ENCODE data around the gene CUX1.
"Not testable (repeated sequence)": the region's sequence is repeated elsewhere in the genome, so short reads cannot be mapped to it uniquely, and the experiment has no call there.

Gene CUX1

GRCh38 chr7:101972627-101973026 lies 155.2 kb downstream of the CUX1 start:
- DNase-seq (ENCODE audit: extremely low read depth in 1 of 2, low read depth in 1 of 2): no peak

DNA sequence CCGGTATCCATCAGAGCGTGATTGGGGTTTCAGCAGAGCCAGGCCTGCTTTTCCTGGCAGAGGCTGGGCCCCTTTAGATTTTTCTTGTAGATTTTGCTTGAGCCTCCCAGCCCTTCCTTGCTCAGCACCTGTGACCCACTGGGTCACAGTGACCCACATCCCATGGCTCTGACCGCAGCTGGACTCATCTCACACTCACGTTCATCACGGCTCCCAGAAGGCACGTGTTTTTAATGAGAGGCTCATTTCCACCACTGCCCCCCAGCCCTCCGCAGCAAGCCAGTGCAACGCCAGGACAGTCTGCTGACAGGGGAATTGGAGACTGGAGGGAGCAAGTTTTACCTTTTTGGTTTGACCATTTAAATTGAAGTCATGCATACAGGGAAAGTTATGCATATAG lies 155.7 kb downstream of the CUX1 start:
- no peak for DNase-seq (ENCODE audit: extremely low read depth in 1 of 2, low read depth in 1 of 2)

DNA sequence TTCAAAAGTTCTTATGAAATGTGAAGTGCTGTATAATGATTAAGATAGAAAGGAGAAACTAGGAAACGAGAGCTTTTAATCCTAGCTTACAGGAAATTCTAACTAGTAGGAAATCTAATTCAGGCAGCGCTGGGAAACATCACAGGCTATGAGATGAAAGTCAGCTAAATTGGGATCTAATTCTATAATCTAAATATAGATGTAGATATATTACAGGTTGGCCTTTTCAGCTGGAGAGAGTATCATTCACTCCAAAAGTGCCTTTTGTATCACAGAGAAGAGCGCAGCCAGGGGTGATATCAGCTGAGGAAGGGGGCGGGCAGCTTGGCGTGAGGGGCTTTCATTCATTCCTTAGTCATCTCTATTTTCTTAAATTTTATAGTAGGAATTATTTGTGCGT lies 157.0 kb downstream of the CUX1 start:
- DNase-seq (ENCODE audit: extremely low read depth in 1 of 2, low read depth in 1 of 2): no peak

DNA sequence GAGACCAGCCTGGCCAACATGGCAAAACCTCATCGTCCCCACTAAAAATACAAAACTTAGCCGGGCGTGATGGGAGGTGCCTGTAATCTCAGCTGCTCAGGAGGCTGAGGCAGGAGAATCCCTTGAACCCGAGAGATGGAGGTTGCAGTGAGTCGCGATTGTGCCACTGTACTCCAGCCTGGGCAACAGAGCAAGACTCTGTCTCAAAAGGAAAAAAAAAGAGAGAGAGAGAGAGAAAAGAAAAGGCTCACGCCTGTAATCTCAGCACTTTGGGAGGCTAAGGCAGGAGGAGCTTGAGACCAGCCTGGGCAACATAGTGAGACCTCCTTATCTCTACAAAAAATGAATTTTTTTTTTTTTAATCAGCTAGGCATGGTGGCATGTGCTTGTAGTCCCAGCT lies 157.6 kb downstream of the CUX1 start:
- no peak for DNase-seq (ENCODE audit: extremely low read depth in 1 of 2, low read depth in 1 of 2)

GRCh38 chr7:101976411-101976810 lies 159.0 kb downstream of the CUX1 start:
- no peak for DNase-seq (ENCODE audit: extremely low read depth in 1 of 2, low read depth in 1 of 2)

- DNase-seq (ENCODE audit: extremely low read depth in 1 of 2, low read depth in 1 of 2): no peak
Measured at GRCh38 chr7:101977249-101977648, 159.8 kb downstream of the CUX1 start.

GRCh38 chr7:101978683-101979082 lies 161.3 kb downstream of the CUX1 start:
- no peak for DNase-seq (ENCODE audit: extremely low read depth in 1 of 2, low read depth in 1 of 2)

- no peak for DNase-seq (ENCODE audit: extremely low read depth in 1 of 2, low read depth in 1 of 2)
Measured at GRCh38 chr7:101983147-101983811, 165.9 kb downstream of the CUX1 start.

- no peak for DNase-seq (ENCODE audit: extremely low read depth in 1 of 2, low read depth in 1 of 2)
Measured at GRCh38 chr7:101984133-101984879, 166.9 kb downstream of the CUX1 start.

DNA sequence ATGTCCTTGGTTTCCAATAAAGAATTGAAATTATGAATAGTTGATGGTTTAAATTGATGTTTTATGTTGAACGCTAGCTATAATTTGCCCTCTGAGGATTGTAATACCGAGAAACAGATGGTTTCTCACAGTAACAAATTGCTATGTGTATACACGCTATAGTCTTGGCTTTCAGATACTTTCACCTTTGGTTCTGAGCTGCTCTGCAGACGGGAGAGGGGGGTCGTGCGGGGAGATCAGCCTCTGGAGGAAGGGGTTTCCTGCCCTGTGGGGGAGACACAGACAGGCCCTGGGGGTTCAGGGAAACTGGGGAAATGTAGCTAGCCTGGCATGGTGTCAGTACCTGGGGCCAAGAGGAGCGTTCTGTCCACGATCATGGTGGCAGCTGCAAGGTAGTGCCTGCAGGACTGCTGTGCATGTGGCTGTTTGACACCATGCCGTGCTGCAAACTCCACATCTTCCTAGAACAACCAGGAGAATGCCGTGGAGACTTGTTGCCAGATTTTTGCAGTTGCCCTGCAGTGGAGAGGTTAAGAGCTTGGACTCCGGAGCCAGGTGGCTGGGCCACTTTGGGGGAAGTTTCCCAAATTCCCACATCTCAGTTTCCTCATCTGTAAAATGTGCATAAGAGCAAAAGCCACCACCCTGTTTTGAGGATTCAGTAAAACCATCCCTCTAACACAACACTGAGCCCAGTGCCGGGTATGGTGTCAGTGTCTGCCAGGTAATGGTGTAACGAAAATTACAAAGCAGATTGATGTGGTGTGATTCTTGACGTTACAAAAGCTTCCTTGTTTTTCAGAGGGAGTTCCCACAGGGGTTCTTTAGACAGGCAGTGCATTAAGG lies 167.9 kb downstream of the CUX1 start:
- DNase-seq (ENCODE audit: extremely low read depth in 1 of 2, low read depth in 1 of 2): no peak

- DNase-seq (ENCODE audit: extremely low read depth in 1 of 2, low read depth in 1 of 2): no peak
Measured at GRCh38 chr7:101985903-101986734, 168.7 kb downstream of the CUX1 start.

GRCh38 chr7:101987494-101987893 lies 170.1 kb downstream of the CUX1 start:
- no peak for DNase-seq (ENCODE audit: extremely low read depth in 1 of 2, low read depth in 1 of 2)

- DNase-seq (ENCODE audit: extremely low read depth in 1 of 2, low read depth in 1 of 2): not testable (repeated sequence)
Measured at GRCh38 chr7:101988060-101988459, 170.6 kb downstream of the CUX1 start.

- no peak for DNase-seq (ENCODE audit: extremely low read depth in 1 of 2, low read depth in 1 of 2)
Measured at GRCh38 chr7:101988513-101988912, 171.1 kb downstream of the CUX1 start.

- DNase-seq (ENCODE audit: extremely low read depth in 1 of 2, low read depth in 1 of 2): no peak
Measured at GRCh38 chr7:101989101-101989500, 171.7 kb downstream of the CUX1 start.

- DNase-seq (ENCODE audit: extremely low read depth in 1 of 2, low read depth in 1 of 2): no peak
Measured at GRCh38 chr7:101990811-101991418, 173.5 kb downstream of the CUX1 start.

DNA sequence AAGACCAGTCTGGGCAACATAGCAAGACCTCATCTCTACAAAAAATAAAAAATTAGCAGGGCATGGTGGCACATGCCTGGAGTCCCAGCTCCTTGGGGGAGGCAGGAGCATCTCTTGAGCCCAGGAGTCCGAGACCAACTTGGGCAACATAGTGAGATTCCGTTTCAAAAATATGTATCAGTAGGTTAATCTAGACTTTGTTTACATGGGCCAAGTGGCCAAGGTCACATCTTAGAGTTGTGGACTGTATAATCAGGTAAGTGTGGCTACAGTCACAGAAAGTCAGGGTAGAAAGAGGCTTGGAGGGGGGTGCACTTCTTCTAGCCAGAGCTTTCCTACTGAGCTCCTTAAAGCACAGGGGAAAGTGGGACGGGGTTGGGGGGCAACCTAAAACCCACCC lies 174.4 kb downstream of the CUX1 start:
- DNase-seq (ENCODE audit: extremely low read depth in 1 of 2, low read depth in 1 of 2): no peak

GRCh38 chr7:101993311-101993710 lies 175.9 kb downstream of the CUX1 start:
- no peak for DNase-seq (ENCODE audit: extremely low read depth in 1 of 2, low read depth in 1 of 2)

- no peak for DNase-seq (ENCODE audit: extremely low read depth in 1 of 2, low read depth in 1 of 2)
Measured at GRCh38 chr7:101995121-101995520, 177.7 kb downstream of the CUX1 start.

- DNase-seq (ENCODE audit: extremely low read depth in 1 of 2, low read depth in 1 of 2): no peak
Measured at GRCh38 chr7:101996131-101996691, 178.8 kb downstream of the CUX1 start.

All from stimulated activated CD8-positive, alpha-beta memory T cell treated with anti-CD3 and anti-CD28 coated beads, Interleukin-7, amount 100 ng/mL, for 48 hours (primary cell).